CD4-positive, alpha-beta memory T cell (primary cell): ENCODE data around the gene PRDM16. TPM values are rescaled to one million over a fixed set of nuclear protein-coding genes. Genes with fewer than 3 reads are reported as not detected.

Experiments used
- CTCF ChIA-PET: fragments of 350-600 bp; sonication (Branson Sonifier 250); formaldehyde crosslinking; loops from one replicate; lab custom pipeline; 2021; ENCODE audit warnings: inconsistent platforms; ENCODE audit not compliant: partially characterized antibody; lab: Charles Lee
- POLR2A ChIA-PET: fragments of 350-600 bp; sonication (Branson Sonifier 250); formaldehyde crosslinking; loops from one replicate; lab custom pipeline; 2021; ENCODE audit not compliant: partially characterized antibody; lab: Charles Lee
- DNase-seq, 5 donors: peaks; one replicate each; pipeline versions ENCODE4 v3.0.0 to v3.0.0-alpha.2; 2020 to 2022; ENCODE audit warnings: mixed read lengths in 1 of 5
- H3K27ac ChIP-seq: one replicate; pipeline ENCODE4 v1.7.0; 2013; ENCODE audit warnings: low read depth, low read length
- H3K27me3 ChIP-seq: 2 replicates; pipeline ENCODE4 v1.7.0; 2013; ENCODE audit warnings: mild to moderate bottlenecking, low read length, moderate library complexity; ENCODE audit not compliant: insufficient read depth
- H3K36me3 ChIP-seq: 2 replicates; pipeline ENCODE4 v1.7.0; 2013; ENCODE audit warnings: mild to moderate bottlenecking, low read length, moderate library complexity; ENCODE audit not compliant: insufficient read depth
- H3K4me1 ChIP-seq: 2 replicates; pipeline ENCODE4 v1.7.0; 2013; ENCODE audit warnings: mild to moderate bottlenecking, low read length, moderate library complexity; ENCODE audit not compliant: insufficient read depth
- H3K4me3 ChIP-seq, 2 donors: one replicate each; pipeline ENCODE4 v1.7.0; 2013; ENCODE audit warnings: low read length in 2 of 2, mild to moderate bottlenecking in 1 of 2
- H3K9me3 ChIP-seq, 2 donors: one replicate each; pipeline ENCODE4 v1.7.0; 2013; ENCODE audit warnings: low read length in 2 of 2, control low read depth in 1 of 2; ENCODE audit not compliant: control insufficient read depth in 1 of 2
- H3K27ac Mint-ChIP-seq, 7 donors: one replicate each; pipeline ENCODE4 v1.8.0; 2020 to 2021; ENCODE audit warnings: mixed read lengths in 7 of 7, mild to moderate bottlenecking in 6 of 7, inconsistent platforms in 3 of 7, moderate library complexity in 3 of 7
- H3K27me3 Mint-ChIP-seq, 2 donors: one replicate each; pipeline ENCODE4 v1.8.0; 2020 to 2021; ENCODE audit warnings: mixed read lengths in 2 of 2
- H3K36me3 Mint-ChIP-seq, 2 donors: one replicate each; pipeline ENCODE4 v1.8.0; 2020 to 2021; ENCODE audit warnings: mixed read lengths in 2 of 2, inconsistent platforms in 1 of 2, mild to moderate bottlenecking in 1 of 2
- H3K4me1 Mint-ChIP-seq, 4 donors: one replicate each; pipeline ENCODE4 v1.8.0; 2020 to 2021; ENCODE audit warnings: mixed read lengths in 4 of 4, mild to moderate bottlenecking in 1 of 4
- H3K4me3 Mint-ChIP-seq, 8 donors: one replicate each; pipeline ENCODE4 v1.8.0; 2020 to 2021; ENCODE audit warnings: mixed read lengths in 8 of 8, mild to moderate bottlenecking in 7 of 8, moderate library complexity in 6 of 8, inconsistent platforms in 3 of 8
- H3K9me3 Mint-ChIP-seq, 8 donors: one replicate each; pipeline ENCODE4 v1.8.0; 2020 to 2021; ENCODE audit warnings: mixed read lengths in 8 of 8, mild to moderate bottlenecking in 5 of 8, inconsistent platforms in 3 of 8, moderate library complexity in 1 of 8
- intact Hi-C: fragments of 100-400 bp; cut with micrococcal nuclease; formaldehyde crosslinking; loops from one replicate; pipeline ENCODE4 v1.15.1; 2023
- polyA plus RNA-seq, 2 donors: library from polyadenylated mRNA; unstranded; fragments of 300-500 nt; fragmentation: Illumina TruSeq; gene quantifications; one replicate each; pipeline ENCODE4 v1.2.3, GENCODE V29; 2021
- total RNA-seq, 2 experiments: library from RNA; stranded (reverse); gene quantifications; one replicate each; pipeline ENCODE4 v1.2.3, GENCODE V29; 2021

The PRDM16 gene
- total and polyA plus RNA-seq, 4 experiments from 2014 or later, result not detected

GRCh38 chr1:3481046-3481445, 412.0 kb downstream of the PRDM16 start:
- H3K27me3 Mint-ChIP-seq, result no peaks in the 10 kb centered on the region
- H3K4me3 Mint-ChIP-seq, result no peak overlapping the region
- POLR2A ChIA-PET, result no interaction called here
- no peaks in the 10 kb centered on the region for H3K9me3 ChIP-seq
- H3K9me3 Mint-ChIP-seq, result peaks cover 0 to under 1% (median 0%) of the 10 kb centered on the region in 8 donors
- H3K27me3 ChIP-seq, result no peaks in the 10 kb centered on the region
- H3K27ac Mint-ChIP-seq, result no peak overlapping the region
- H3K4me3 ChIP-seq, result no peak overlapping the region
- DNase-seq, result no peak
- H3K4me1 ChIP-seq, result no peaks in the 10 kb centered on the region
- H3K4me1 Mint-ChIP-seq, result peaks cover 0 to 1% (median 0%) of the 10 kb centered on the region in 4 donors
- intact Hi-C loops, result no loop called here
- CTCF ChIA-PET, result interaction anchor here (1.2 to 2.0 kb wide), 3 partner anchors 8 to 28 kb away, joined by 4 to 5 read pairs (median 4); no protein-coding TSS in a partner anchor
- no peaks in the 10 kb centered on the region for H3K36me3 Mint-ChIP-seq
- no peak overlapping the region for H3K27ac ChIP-seq
- H3K36me3 ChIP-seq, result no peaks in the 10 kb centered on the region

- Mint-ChIP-seq H3K36me3 (no peaks in the 10 kb centered on the region), H3K27ac (no peak overlapping the region), H3K9me3 (peaks cover 0 to 1% (median 0%) of the 10 kb centered on the region in 8 donors), H3K4me3 (no peak overlapping the region), H3K4me1 (peaks cover 0 to 1% (median 0%) of the 10 kb centered on the region in 4 donors), H3K27me3 (no peaks in the 10 kb centered on the region)
- CTCF ChIA-PET, result interaction anchor here (1.2 to 2.0 kb wide), 4 partner anchors 9 to 137 kb away, joined by 3 to 5 read pairs (median 4); no protein-coding TSS in a partner anchor
- POLR2A ChIA-PET, result no interaction called here
- no peak overlapping the region for H3K27ac ChIP-seq
- no peak overlapping the region for H3K4me3 ChIP-seq
- no peaks in the 10 kb centered on the region for H3K4me1 ChIP-seq
- no peaks in the 10 kb centered on the region for H3K36me3 ChIP-seq
- H3K27me3 ChIP-seq, result no peaks in the 10 kb centered on the region
- DNase-seq, result no peak
- no peaks in the 10 kb centered on the region for H3K9me3 ChIP-seq
- intact Hi-C loops, result no loop called here
Measured at GRCh38 chr1:3481836-3482375, 412.9 kb downstream of the PRDM16 start.

GRCh38 chr1:3482378-3482849, 413.4 kb downstream of the PRDM16 start:
- Histone ChIP-seq H3K36me3 (no peaks in the 10 kb centered on the region), H3K27ac (no peak overlapping the region), H3K9me3 (no peaks in the 10 kb centered on the region), H3K4me1 (no peaks in the 10 kb centered on the region), H3K27me3 (no peaks in the 10 kb centered on the region), H3K4me3 (no peak overlapping the region)
- Mint-ChIP-seq H3K4me3 (no peak overlapping the region), H3K27ac (no peak overlapping the region), H3K36me3 (no peaks in the 10 kb centered on the region), H3K27me3 (no peaks in the 10 kb centered on the region), H3K9me3 (peaks cover 0 to 4% (median 0%) of the 10 kb centered on the region in 8 donors), H3K4me1 (peaks cover 0 to 1% (median 0%) of the 10 kb centered on the region in 4 donors)
- ChIA-PET POLR2A (no interaction called here), CTCF (interaction anchor here (1.3 to 1.7 kb wide), 2 partner anchors 9 to 137 kb away, joined by 3 to 4 read pairs; no protein-coding TSS in a partner anchor)
- intact Hi-C loops, result no loop called here
- DNase-seq, result no peak

GRCh38 chr1:3483380-3483779, 414.4 kb downstream of the PRDM16 start:
- no peak overlapping the region for H3K4me3 ChIP-seq
- POLR2A ChIA-PET, result no interaction called here
- CTCF ChIA-PET, result no interaction called here

GRCh38 chr1:3483801-3484444, 414.9 kb downstream of the PRDM16 start:
- H3K4me1 Mint-ChIP-seq, result peaks cover 0 to 1% (median 0%) of the 10 kb centered on the region in 4 donors
- peak in 4 of 5 donors; percentile 25 to 30 (median 26) for DNase-seq
- H3K9me3 Mint-ChIP-seq, result peaks cover 2 to 15% (median 10%) of the 10 kb centered on the region in 8 donors
- H3K27ac Mint-ChIP-seq, result no peak overlapping the region
- H3K4me3 Mint-ChIP-seq, result peak overlapping the region in 1 of 8 donors; percentile 64
- peaks cover 5 to 6% of the 10 kb centered on the region in 2 donors for H3K36me3 Mint-ChIP-seq
- Histone ChIP-seq H3K4me3 (no peak overlapping the region), H3K27ac (no peak overlapping the region), H3K27me3 (no peaks in the 10 kb centered on the region), H3K36me3 (no peaks in the 10 kb centered on the region), H3K9me3 (no peaks in the 10 kb centered on the region), H3K4me1 (no peaks in the 10 kb centered on the region)
- no peaks in the 10 kb centered on the region for H3K27me3 Mint-ChIP-seq
- ChIA-PET CTCF (interaction anchor here (1.1 to 1.4 kb wide), 2 partner anchors 135 to 136 kb away, joined by 3 to 4 read pairs; no protein-coding TSS in a partner anchor), POLR2A (no interaction called here)
- intact Hi-C loops, result no loop called here

More at GRCh38 chr1:3483380-3483779, 414.4 kb downstream of the PRDM16 start:
- H3K27ac Mint-ChIP-seq, result no peak overlapping the region
- no peaks in the 10 kb centered on the region for H3K27me3 ChIP-seq
- no peak for DNase-seq
- peaks cover 0 to 10% (median 5%) of the 10 kb centered on the region in 8 donors for H3K9me3 Mint-ChIP-seq
- H3K4me1 Mint-ChIP-seq, result peaks cover 0 to 1% (median 0%) of the 10 kb centered on the region in 4 donors
- no peaks in the 10 kb centered on the region for H3K36me3 ChIP-seq
- H3K4me1 ChIP-seq, result no peaks in the 10 kb centered on the region
- intact Hi-C loops, result no loop called here
- peaks cover 0 to 1% of the 10 kb centered on the region in 2 donors for H3K36me3 Mint-ChIP-seq
- H3K27ac ChIP-seq, result no peak overlapping the region
- H3K4me3 Mint-ChIP-seq, result no peak overlapping the region
- H3K9me3 ChIP-seq, result no peaks in the 10 kb centered on the region
- H3K27me3 Mint-ChIP-seq, result no peaks in the 10 kb centered on the region

GRCh38 chr1:3485016-3485415, 416.0 kb downstream of the PRDM16 start:
- no peak overlapping the region for H3K4me3 ChIP-seq
- CTCF ChIA-PET, result interaction anchor here (0.6 to 1.9 kb wide), 5 partner anchors 32 to 345 kb away, joined by 3 to 7 read pairs (median 4); no protein-coding TSS in a partner anchor
- no peak overlapping the region for H3K27ac ChIP-seq
- POLR2A ChIA-PET, result no interaction called here
- H3K27me3 ChIP-seq, result no peaks in the 10 kb centered on the region
- no peak overlapping the region for H3K4me3 Mint-ChIP-seq
- H3K27ac Mint-ChIP-seq, result peak overlapping the region in 1 of 7 donors; percentile 3
- DNase-seq, result no peak
- no peaks in the 10 kb centered on the region for H3K27me3 Mint-ChIP-seq
- H3K9me3 ChIP-seq, result no peaks in the 10 kb centered on the region
- no peaks in the 10 kb centered on the region for H3K4me1 ChIP-seq
- H3K9me3 Mint-ChIP-seq, result peaks cover 2 to 18% (median 13%) of the 10 kb centered on the region in 8 donors
- intact Hi-C loops, result no loop called here
- H3K4me1 Mint-ChIP-seq, result peaks cover 0 to 1% (median 0%) of the 10 kb centered on the region in 4 donors
- peaks cover 8% of the 10 kb centered on the region in 2 donors for H3K36me3 Mint-ChIP-seq
- no peaks in the 10 kb centered on the region for H3K36me3 ChIP-seq
